ENCODE data around the gene STPG4. TPM values are rescaled to one million over a fixed set of nuclear protein-coding genes. Genes with fewer than 3 reads are reported as not detected.

The STPG4 gene
- total RNA-seq, 1 donor from 2014 or later = under 0.01 TPM

DNA sequence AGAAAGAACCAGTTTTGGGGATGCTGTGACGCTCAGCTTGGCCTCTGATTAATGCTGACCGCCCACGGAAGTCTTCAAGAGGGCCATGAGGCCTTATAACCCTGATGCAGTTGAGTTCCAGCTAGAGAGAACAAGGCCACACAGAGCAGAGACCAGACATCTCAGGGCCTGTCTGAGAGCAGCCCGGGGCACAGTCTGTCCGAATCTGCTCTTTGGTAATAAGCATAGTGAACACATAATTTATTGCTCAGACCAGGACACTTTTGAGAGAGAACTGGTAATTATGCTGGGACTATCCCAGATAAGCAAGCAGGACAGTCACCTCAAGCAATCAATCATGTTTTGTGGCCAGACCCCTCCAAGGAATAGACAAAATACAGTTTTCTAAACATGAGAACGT lies 68.5 kb downstream of the STPG4 start:
- Histone ChIP-seq H3K4me3 (ENCODE audit: low read depth, low read length) (no peak overlapping the region), H3K36me3 (ENCODE audit: control insufficient read depth, insufficient read depth, low read length) (no peaks in the 10 kb centered on the region), H3K27me3 (ENCODE audit: control insufficient read depth, insufficient read depth, low read length) (no peaks in the 10 kb centered on the region)
- FAIRE-seq (no peak), DNase-seq (ENCODE audit: low read depth) (no peak)
- TF ChIP-seq, protein P1, sequence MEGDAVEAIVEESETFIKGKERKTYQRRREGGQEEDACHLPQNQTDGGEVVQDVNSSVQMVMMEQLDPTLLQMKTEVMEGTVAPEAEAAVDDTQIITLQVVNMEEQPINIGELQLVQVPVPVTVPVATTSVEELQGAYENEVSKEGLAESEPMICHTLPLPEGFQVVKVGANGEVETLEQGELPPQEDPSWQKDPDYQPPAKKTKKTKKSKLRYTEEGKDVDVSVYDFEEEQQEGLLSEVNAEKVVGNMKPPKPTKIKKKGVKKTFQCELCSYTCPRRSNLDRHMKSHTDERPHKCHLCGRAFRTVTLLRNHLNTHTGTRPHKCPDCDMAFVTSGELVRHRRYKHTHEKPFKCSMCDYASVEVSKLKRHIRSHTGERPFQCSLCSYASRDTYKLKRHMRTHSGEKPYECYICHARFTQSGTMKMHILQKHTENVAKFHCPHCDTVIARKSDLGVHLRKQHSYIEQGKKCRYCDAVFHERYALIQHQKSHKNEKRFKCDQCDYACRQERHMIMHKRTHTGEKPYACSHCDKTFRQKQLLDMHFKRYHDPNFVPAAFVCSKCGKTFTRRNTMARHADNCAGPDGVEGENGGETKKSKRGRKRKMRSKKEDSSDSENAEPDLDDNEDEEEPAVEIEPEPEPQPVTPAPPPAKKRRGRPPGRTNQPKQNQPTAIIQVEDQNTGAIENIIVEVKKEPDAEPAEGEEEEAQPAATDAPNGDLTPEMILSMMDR (IDR thresholded peaks at IDR 0.05; ENCODE audit: insufficient read depth, low read length, severe bottlenecking) = no peak

DNA sequence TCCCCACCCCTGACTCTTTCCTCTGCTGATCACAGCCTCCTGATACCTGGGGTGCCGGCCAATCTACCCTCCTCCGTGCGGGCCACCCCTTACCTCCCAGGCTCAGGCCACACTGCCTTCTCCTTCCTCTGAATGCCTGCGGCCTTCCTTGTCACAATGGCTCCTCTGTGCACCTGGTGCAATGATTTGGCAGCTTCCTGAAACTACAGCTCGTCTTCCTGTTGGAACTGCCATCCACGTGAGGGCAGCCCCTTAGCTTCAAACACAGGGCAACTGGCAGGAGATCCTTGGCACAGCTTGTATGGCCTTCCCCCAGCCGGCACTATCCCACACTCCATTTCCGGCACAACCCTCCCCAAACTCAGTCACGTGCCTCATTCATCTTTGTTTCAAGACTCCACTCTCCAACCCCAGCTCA lies 69.0 kb downstream of the STPG4 start:
- no peak for FAIRE-seq
- Histone ChIP-seq H3K27me3 (ENCODE audit: control insufficient read depth, insufficient read depth, low read length) (no peaks in the 10 kb centered on the region), H3K36me3 (ENCODE audit: control insufficient read depth, insufficient read depth, low read length) (no peaks in the 10 kb centered on the region), H3K4me3 (ENCODE audit: low read depth, low read length) (no peak overlapping the region)
- no peak for DNase-seq (ENCODE audit: low read depth)
- TF ChIP-seq, protein P1 (IDR thresholded peaks at IDR 0.05; ENCODE audit: insufficient read depth, low read length, severe bottlenecking) = no peak

DNA sequence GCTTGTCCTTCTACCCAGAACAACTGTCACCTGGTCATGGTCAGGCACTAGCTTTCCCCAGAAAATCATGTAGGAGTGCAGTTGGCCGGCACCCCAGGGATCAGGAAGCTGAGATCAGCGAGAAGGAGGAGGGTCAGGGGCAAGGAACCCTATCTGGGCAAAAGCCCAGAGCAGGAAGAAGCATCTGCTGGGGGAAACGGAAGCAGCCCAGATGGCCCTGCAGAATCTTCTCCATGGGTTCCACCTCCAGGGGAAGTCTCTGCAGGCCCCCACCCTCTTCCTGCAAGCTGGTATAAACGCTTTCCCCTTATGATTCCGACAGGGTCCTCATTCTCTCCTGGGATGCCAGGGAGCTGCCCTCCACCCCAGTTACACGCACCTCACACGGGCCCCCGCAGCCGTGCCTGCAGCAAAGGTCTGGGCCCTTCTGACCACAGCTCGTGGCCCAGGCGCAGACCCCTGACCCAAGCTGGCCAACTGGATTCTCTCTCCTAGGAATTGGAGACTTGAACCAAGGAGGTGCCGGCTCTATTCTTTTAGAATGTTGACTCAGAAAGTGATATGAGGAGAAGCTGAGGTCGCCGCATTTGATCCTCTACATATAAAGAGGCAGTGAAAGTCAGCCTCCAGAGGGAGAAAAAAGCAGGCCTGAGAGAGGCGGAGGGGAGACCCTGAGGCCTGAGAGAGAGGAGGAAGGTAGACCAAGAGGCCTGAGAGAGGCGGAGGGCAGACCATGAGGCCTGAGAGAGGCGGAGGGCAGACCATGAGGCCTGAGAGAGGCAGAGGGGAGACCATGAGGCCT lies 71.0 kb downstream of the STPG4 start:
- Histone ChIP-seq H3K4me3 (ENCODE audit: low read depth, low read length) (no peak overlapping the region), H3K36me3 (ENCODE audit: control insufficient read depth, insufficient read depth, low read length) (no peaks in the 10 kb centered on the region), H3K27me3 (ENCODE audit: control insufficient read depth, insufficient read depth, low read length) (no peaks in the 10 kb centered on the region)
- DNase-seq (ENCODE audit: low read depth) (no peak), FAIRE-seq (no peak)
- TF ChIP-seq, protein P1 (IDR thresholded peaks at IDR 0.05; ENCODE audit: insufficient read depth, low read length, severe bottlenecking) = no peak

DNA sequence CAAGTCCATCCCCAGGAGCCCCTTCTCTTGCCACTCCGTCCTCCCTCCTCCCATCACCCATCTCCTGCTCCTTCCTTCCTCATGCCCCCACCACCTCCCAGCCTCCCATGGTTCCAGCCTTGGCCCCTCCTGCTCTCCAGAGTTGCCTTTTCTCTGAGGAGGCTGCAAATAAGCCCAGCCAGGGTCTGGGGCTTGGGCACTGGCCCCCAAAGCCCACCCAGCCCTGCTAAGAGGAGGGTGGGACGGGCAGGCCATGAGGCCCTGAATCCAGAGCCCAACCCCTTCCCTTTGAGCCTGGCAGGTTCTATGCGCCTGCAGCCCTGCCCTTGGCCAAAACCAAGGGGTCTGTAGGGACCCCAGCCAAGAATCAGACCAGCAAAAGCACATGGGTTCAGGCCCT lies 71.6 kb downstream of the STPG4 start:
- TF ChIP-seq, protein P1 (IDR thresholded peaks at IDR 0.05; ENCODE audit: insufficient read depth, low read length, severe bottlenecking) = no peak
- no peaks in the 10 kb centered on the region for H3K27me3 ChIP-seq (ENCODE audit: control insufficient read depth, insufficient read depth, low read length)
- FAIRE-seq (no peak), DNase-seq (ENCODE audit: low read depth) (no peak)
- H3K4me3 ChIP-seq (ENCODE audit: low read depth, low read length) = no peak overlapping the region
- H3K36me3 ChIP-seq (ENCODE audit: control insufficient read depth, insufficient read depth, low read length) = no peaks in the 10 kb centered on the region

DNA sequence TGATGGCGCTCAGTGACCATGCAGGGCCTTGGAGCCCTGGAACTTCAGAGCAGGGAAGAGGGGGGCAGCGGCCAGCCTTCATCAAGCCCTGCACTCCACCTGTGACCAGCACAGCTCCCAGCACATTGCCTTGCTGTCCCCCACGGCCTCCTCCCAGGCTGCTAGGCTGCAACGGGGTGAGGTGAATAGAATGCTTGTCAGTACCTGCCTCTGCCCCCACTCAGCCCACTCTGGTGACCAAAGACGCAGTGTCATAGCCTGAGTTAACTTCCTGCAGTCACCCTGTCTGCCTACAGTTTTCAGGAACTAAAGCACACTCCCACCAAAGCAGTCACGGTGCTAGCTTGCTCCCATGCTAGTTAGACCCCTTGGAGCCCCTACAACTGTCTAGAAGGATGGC lies 72.1 kb downstream of the STPG4 start:
- no peaks in the 10 kb centered on the region for H3K27me3 ChIP-seq (ENCODE audit: control insufficient read depth, insufficient read depth, low read length)
- FAIRE-seq = no peak
- TF ChIP-seq, protein P1 (IDR thresholded peaks at IDR 0.05; ENCODE audit: insufficient read depth, low read length, severe bottlenecking) = no peak
- peak; percentile 20 for DNase-seq (ENCODE audit: low read depth)
- H3K4me3 ChIP-seq (ENCODE audit: low read depth, low read length) = no peak overlapping the region
- no peaks in the 10 kb centered on the region for H3K36me3 ChIP-seq (ENCODE audit: control insufficient read depth, insufficient read depth, low read length)

DNA sequence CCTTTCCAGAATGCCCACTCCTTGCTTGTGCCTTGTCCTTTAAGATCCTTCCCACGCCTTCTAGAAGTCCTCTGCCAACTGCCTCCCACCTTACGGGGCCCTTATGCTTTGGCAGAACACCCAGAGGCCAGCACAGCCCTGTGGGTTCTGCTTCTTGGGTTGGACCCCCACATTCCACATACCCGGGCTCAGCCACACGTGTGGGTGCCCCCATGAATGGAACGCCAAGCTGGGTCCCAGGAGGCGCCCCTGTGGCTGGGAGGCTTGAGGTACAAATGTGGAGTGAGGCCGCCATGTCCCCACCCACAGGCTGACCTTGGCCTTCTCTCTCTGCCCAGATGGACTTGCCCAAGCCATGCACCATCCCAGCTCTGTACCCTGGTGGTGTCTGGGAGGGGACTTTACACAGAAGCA lies 74.2 kb downstream of the STPG4 start:
- DNase-seq (ENCODE audit: low read depth) (no peak), FAIRE-seq (no peak)
- H3K27me3 ChIP-seq (ENCODE audit: control insufficient read depth, insufficient read depth, low read length) = no peaks in the 10 kb centered on the region
- no peak overlapping the region for H3K4me3 ChIP-seq (ENCODE audit: low read depth, low read length)
- TF ChIP-seq, protein P1 (IDR thresholded peaks at IDR 0.05; ENCODE audit: insufficient read depth, low read length, severe bottlenecking) = no peak
- H3K36me3 ChIP-seq (ENCODE audit: control insufficient read depth, insufficient read depth, low read length) = no peaks in the 10 kb centered on the region

All from bronchial epithelial cell (primary cell).